Measurements from ENCODE around the gene RNF180.

The RNF180 gene

DNA sequence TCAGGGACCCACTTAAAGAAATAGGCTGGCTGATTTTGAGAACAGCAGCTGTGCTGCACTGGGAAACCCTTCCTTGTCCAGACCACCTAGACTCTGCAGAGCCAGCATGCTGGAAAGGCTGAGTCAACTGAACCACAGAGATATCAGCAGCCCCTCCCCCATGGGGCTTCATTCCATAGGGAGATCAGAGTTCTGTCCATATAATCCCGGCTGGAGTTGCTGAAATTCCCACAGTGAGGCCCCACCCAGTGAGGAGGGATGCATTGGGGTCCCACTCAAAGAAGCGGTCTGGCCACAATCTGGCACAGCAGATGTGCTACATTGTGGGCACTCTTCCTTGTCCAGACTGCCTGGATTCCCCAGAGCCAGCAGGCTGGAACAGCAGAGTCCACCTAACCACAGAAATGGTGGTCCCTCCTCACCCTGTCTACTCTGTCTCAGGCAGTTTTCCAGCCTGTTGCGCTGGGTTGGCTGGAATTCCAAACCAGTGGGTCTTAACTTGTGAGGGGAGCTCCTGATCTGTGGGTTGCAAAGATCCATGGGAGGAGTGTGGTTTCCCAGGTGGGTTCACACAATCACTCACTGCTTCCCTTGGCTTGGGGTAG, 127.1 kb downstream of the RNF180 start:
- no peak for TF ChIP-seq POLR2A (IDR thresholded peaks at IDR 0.05; ENCODE audit: low read depth, low read length)
- TF ChIP-seq TAF1 (IDR thresholded peaks at IDR 0.05; ENCODE audit: borderline replicate concordance, low read depth, low read length): no peak
- no peak for TF ChIP-seq POLR2AphosphoS5 (IDR thresholded peaks at IDR 0.05; ENCODE audit: low read depth, low read length)
- FAIRE-seq: no peak
- DNase-seq (ENCODE audit: insufficient read length): no peak

DNA sequence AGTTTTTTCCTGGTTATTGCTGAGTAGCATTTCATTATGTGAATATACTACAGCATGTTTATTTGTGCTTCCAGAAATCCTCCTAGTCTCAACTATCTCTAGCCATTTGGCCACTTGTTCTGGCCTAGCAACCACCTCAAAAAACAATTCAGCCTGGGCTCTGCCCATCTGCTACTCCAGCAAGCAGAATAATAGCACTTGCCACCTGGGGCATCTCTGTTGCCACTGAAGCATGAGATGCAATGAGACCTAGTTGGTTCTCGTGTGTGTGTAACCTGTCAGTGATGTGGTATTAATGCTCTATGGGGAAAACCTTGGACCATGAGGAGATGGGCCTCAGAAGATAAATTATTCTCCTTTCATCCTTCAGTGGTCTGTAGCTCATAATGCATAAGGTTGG, 129.5 kb downstream of the RNF180 start:
- TF ChIP-seq TAF1 (IDR thresholded peaks at IDR 0.05; ENCODE audit: borderline replicate concordance, low read depth, low read length) (no peak), POLR2AphosphoS5 (IDR thresholded peaks at IDR 0.05; ENCODE audit: low read depth, low read length) (no peak), POLR2A (IDR thresholded peaks at IDR 0.05; ENCODE audit: low read depth, low read length) (no peak)
- DNase-seq (ENCODE audit: insufficient read length) (no peak), FAIRE-seq (no peak)

DNA sequence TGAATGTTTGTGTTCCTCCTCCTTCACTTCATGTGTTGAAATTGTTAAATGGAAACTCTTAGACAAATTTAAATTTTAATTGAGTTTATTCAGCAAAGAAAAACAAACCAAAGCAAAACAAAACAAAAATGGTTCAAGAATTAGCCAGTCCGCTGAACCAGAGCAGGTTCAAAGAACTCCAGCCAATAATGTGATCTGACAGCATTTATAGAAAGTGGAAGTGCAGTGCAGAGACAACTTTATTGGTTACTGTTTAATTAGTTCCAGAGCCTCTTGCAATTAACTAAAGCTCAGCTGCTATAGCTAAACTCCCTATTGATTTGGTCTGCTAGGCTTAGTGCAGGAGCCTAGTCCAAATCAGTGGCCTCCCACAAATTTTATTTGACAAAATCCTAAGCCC, 132.9 kb downstream of the RNF180 start:
- no peak for TF ChIP-seq POLR2A (IDR thresholded peaks at IDR 0.05; ENCODE audit: low read depth, low read length)
- no peak for TF ChIP-seq POLR2AphosphoS5 (IDR thresholded peaks at IDR 0.05; ENCODE audit: low read depth, low read length)
- TF ChIP-seq TAF1 (IDR thresholded peaks at IDR 0.05; ENCODE audit: borderline replicate concordance, low read depth, low read length): no peak
- FAIRE-seq (no peak), DNase-seq (ENCODE audit: insufficient read length) (no peak)

DNA sequence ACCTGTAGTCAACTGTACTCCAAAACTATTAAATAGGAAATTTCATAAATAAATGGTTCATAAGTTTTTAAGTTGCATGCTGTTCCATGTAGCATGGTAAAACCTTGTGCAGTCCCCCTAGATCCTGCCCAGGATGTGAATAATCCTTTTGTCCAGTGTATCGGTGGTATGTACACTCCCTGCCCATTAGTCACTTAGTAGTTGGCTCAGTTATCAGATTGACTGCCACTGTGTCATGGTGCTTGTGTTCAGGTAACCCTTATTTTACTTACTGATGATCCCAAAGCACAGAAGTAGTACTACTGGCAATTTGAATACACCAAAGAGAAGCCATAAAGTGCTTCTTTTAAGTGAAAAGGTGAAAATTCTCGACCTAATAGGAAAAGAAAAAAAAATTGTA, 134.2 kb downstream of the RNF180 start:
- FAIRE-seq (no peak), DNase-seq (ENCODE audit: insufficient read length) (no peak)
- no peak for TF ChIP-seq POLR2AphosphoS5 (IDR thresholded peaks at IDR 0.05; ENCODE audit: low read depth, low read length)
- no peak for TF ChIP-seq POLR2A (IDR thresholded peaks at IDR 0.05; ENCODE audit: low read depth, low read length)
- no peak for TF ChIP-seq TAF1 (IDR thresholded peaks at IDR 0.05; ENCODE audit: borderline replicate concordance, low read depth, low read length)

- DNase-seq (ENCODE audit: insufficient read length) (no peak), FAIRE-seq (no peak)
- no peak for TF ChIP-seq POLR2AphosphoS5 (IDR thresholded peaks at IDR 0.05; ENCODE audit: low read depth, low read length)
- no peak for TF ChIP-seq POLR2A (IDR thresholded peaks at IDR 0.05; ENCODE audit: low read depth, low read length)
- no peak for TF ChIP-seq TAF1 (IDR thresholded peaks at IDR 0.05; ENCODE audit: borderline replicate concordance, low read depth, low read length)
Observed at GRCh38 chr5:64301566-64301965, 135.9 kb downstream of the RNF180 start.

DNA sequence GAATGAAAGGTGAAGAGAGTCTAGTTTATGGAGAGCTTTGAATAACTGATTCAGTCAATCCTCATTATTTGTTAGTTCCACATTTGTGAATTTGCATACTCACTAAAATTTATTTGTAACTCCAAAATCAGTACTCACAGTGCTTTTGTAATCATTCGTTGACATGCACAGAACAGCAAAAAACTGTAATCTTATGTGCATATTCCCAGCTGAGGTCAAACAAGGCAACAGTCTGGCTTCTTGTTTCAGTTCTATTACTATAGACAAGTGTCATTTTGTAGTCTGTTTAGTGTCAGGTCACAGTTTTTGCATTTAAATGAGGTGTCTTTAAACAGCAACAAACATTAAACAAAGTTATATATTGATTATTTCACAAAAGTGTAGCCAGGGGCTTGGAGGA, 142.5 kb downstream of the RNF180 start:
- TF ChIP-seq POLR2A (IDR thresholded peaks at IDR 0.05; ENCODE audit: low read depth, low read length) (no peak), TAF1 (IDR thresholded peaks at IDR 0.05; ENCODE audit: borderline replicate concordance, low read depth, low read length) (no peak), POLR2AphosphoS5 (IDR thresholded peaks at IDR 0.05; ENCODE audit: low read depth, low read length) (no peak)
- no peak for DNase-seq (ENCODE audit: insufficient read length)
- no peak for FAIRE-seq

DNA sequence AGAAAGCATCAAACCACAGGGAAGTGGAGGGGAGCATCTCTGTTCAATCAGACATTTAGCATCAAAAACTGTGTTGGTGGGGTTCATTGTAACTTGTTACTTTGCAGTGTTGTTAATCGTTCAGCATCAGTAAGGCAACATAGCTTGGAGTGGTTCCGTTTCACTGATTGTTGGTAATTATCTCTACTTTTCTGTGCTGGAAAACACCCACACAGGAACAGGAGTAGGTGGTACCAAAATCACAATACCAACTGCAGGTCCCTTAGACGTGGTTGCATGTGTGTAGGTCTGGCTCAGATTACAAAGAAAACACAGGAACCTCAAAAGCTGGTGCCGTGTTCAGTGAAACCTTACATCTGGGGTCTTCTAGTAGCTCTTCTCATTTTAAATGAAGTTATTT, 146.8 kb downstream of the RNF180 start:
- DNase-seq (ENCODE audit: insufficient read length): no peak
- TF ChIP-seq POLR2A (IDR thresholded peaks at IDR 0.05; ENCODE audit: low read depth, low read length): no peak
- TF ChIP-seq TAF1 (IDR thresholded peaks at IDR 0.05; ENCODE audit: borderline replicate concordance, low read depth, low read length): no peak
- TF ChIP-seq POLR2AphosphoS5 (IDR thresholded peaks at IDR 0.05; ENCODE audit: low read depth, low read length): no peak
- FAIRE-seq: no peak

GRCh38 chr5:64315778-64316177, 150.1 kb downstream of the RNF180 start:
- FAIRE-seq: no peak
- no peak for TF ChIP-seq POLR2A (IDR thresholded peaks at IDR 0.05; ENCODE audit: low read depth, low read length)
- TF ChIP-seq TAF1 (IDR thresholded peaks at IDR 0.05; ENCODE audit: borderline replicate concordance, low read depth, low read length): no peak
- TF ChIP-seq POLR2AphosphoS5 (IDR thresholded peaks at IDR 0.05; ENCODE audit: low read depth, low read length): no peak
- DNase-seq (ENCODE audit: insufficient read length): no peak

- TF ChIP-seq POLR2A (IDR thresholded peaks at IDR 0.05; ENCODE audit: low read depth, low read length) (no peak), POLR2AphosphoS5 (IDR thresholded peaks at IDR 0.05; ENCODE audit: low read depth, low read length) (no peak)
- DNase-seq (ENCODE audit: insufficient read length) (no peak), FAIRE-seq (no peak)
Observed at GRCh38 chr5:64318175-64318574, 152.5 kb downstream of the RNF180 start.

DNA sequence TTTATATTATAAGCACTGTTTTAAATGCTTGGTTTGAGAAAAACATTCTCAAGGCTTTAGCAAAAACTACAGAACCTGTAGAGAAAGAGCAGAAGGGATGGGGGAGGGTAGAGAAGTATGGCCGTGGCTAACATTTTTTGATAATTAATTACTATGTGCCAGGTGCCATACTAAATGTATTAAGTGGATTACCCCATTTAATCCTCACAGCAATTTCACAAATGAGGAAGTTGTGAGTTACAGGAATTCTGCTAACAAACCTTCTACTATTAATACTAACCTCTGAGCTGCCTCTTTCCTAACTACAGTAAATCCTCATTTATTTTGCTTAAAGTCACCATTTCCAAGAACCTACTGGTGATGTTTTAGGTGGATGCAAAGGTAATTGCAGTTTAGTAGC, 157.9 kb downstream of the RNF180 start:
- DNase-seq (ENCODE audit: insufficient read length): no peak
- no peak for TF ChIP-seq POLR2A (IDR thresholded peaks at IDR 0.05; ENCODE audit: low read depth, low read length)
- no peak for TF ChIP-seq TAF1 (IDR thresholded peaks at IDR 0.05; ENCODE audit: borderline replicate concordance, low read depth, low read length)
- no peak for TF ChIP-seq POLR2AphosphoS5 (IDR thresholded peaks at IDR 0.05; ENCODE audit: low read depth, low read length)
- no peak for FAIRE-seq

- no peak for DNase-seq (ENCODE audit: insufficient read length)
- TF ChIP-seq TAF1 (IDR thresholded peaks at IDR 0.05; ENCODE audit: borderline replicate concordance, low read depth, low read length): no peak
- no peak for TF ChIP-seq POLR2AphosphoS5 (IDR thresholded peaks at IDR 0.05; ENCODE audit: low read depth, low read length)
- TF ChIP-seq POLR2A (IDR thresholded peaks at IDR 0.05; ENCODE audit: low read depth, low read length): no peak
- FAIRE-seq: no peak
Observed at GRCh38 chr5:64330728-64331231, 165.1 kb downstream of the RNF180 start.

GRCh38 chr5:64331597-64332277, 166.1 kb downstream of the RNF180 start:
- no peak for TF ChIP-seq POLR2A (IDR thresholded peaks at IDR 0.05; ENCODE audit: low read depth, low read length)
- no peak for TF ChIP-seq POLR2AphosphoS5 (IDR thresholded peaks at IDR 0.05; ENCODE audit: low read depth, low read length)
- no peak for TF ChIP-seq TAF1 (IDR thresholded peaks at IDR 0.05; ENCODE audit: borderline replicate concordance, low read depth, low read length)
- no peak for FAIRE-seq
- DNase-seq (ENCODE audit: insufficient read length): no peak
